Suppressor macrophage treated with lipopolysaccharide for 4 hours (primary cell): Measurements from ENCODE around the gene ZHX3.
A peak's percentile ranks its signal among the peaks of the same experiment; 100 is the strongest.

ENCODE experiments used
- DNase-seq: peaks from one replicate; pipeline ENCODE4 v3.0.0-alpha.2; 2020

Gene ZHX3, protein sequence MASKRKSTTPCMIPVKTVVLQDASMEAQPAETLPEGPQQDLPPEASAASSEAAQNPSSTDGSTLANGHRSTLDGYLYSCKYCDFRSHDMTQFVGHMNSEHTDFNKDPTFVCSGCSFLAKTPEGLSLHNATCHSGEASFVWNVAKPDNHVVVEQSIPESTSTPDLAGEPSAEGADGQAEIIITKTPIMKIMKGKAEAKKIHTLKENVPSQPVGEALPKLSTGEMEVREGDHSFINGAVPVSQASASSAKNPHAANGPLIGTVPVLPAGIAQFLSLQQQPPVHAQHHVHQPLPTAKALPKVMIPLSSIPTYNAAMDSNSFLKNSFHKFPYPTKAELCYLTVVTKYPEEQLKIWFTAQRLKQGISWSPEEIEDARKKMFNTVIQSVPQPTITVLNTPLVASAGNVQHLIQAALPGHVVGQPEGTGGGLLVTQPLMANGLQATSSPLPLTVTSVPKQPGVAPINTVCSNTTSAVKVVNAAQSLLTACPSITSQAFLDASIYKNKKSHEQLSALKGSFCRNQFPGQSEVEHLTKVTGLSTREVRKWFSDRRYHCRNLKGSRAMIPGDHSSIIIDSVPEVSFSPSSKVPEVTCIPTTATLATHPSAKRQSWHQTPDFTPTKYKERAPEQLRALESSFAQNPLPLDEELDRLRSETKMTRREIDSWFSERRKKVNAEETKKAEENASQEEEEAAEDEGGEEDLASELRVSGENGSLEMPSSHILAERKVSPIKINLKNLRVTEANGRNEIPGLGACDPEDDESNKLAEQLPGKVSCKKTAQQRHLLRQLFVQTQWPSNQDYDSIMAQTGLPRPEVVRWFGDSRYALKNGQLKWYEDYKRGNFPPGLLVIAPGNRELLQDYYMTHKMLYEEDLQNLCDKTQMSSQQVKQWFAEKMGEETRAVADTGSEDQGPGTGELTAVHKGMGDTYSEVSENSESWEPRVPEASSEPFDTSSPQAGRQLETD

DNA sequence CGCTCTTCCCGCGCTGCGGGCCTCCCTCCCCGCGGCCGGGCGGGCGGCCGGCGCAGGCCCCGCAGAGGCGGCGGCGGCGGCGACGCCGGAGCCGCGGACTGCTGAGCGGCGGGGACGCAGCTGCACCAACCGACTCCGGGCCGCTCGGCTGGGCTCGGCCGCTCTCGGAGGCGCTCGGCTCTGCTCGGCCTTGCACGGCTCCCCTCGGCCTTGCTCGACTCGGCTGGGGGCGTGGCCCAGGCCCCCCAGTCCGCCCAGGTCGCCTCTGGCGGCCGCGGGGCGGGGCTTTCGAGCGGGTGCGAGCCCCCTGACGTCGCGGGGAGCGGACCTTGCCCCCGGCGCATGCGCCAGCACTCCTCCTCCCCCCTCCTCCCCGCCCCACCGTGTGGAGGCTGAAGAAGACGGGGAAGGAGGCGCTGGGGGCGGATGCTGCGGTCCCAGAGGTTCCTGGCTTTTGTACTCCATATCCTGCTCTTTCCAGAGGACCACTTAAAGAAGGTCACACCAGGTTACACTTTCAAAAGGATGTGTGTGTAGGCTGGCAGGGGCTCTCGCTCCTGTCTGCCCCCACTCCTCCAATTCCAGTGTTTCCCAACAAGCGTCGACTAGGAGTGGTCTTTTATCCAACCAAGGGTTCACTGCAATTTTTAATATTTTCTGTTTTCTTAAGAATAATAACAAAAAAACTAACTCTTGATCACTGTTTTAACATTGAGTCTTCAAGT, at the start of gene ZHX3:
ZHX3 (minus strand) TSS at position 186 of the 725 bp plus-strand sequence. CDS start 112,815 bp downstream, outside the sequence.
- peak; percentile 98 for DNase-seq

DNA sequence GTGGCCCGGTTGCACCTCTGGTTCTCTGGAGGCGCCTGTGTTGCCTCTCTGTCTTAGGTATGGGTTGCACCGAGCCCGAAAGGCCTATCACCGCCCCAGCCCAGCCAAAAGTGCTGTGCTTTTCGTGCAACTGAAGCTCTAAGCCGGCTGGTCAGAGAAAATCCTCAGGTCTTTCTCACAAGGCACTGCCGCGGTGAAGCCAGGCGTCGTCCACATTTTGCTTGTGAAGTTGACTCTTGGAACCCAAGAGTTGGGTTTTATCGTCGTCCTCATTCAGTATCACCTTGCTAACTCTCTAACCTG, 49.8 kb upstream of the ZHX3 start:
- DNase-seq, result no peak

DNA sequence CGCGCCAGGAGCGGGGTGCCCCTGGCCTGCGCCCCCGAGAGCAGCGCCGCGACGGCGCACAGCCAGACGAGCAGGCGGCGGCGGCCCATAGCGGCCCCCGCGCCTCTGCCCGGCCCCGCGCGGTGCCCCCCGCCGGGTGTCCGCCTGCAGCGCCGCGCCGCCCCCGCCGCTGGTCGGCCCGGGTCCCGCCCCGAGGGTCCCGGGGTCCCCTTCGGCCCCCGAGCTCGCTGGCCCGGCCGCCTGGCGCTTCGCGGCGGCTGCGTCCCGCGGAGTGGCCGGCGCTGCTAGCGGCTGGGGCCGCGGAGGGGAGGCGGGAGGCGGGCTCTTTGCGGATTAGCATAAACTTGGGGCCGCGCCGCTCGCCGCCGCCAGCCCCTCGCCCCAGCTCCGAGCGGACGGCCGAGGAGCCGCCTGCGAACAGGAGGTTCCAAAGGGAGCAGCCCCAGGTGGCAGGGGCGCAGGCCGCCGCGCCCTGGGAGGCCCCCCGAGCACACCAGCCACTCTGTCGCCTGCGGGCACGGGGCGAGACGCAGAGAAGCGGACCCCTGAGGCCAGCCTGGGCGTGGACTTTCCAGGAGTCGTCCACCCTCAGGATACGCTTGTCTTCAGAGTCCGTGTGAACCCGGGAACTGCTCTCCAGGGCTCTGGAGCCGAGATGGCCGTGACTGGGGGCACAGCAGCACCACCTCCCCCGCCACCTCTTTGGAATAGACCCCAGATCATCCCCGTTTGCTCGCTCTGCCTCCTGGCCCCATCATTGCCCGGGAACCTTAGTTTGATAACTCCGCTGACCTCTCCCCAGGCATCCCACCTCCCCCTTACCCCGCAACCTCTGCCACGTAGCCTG, 49.2 kb upstream of the ZHX3 start, which contains the start of gene EMILIN3:
EMILIN3 (minus strand) TSS at position 273 of the 847 bp plus-strand sequence; CDS start at position 89, 184 bp downstream.
- DNase-seq, result no peak

DNA sequence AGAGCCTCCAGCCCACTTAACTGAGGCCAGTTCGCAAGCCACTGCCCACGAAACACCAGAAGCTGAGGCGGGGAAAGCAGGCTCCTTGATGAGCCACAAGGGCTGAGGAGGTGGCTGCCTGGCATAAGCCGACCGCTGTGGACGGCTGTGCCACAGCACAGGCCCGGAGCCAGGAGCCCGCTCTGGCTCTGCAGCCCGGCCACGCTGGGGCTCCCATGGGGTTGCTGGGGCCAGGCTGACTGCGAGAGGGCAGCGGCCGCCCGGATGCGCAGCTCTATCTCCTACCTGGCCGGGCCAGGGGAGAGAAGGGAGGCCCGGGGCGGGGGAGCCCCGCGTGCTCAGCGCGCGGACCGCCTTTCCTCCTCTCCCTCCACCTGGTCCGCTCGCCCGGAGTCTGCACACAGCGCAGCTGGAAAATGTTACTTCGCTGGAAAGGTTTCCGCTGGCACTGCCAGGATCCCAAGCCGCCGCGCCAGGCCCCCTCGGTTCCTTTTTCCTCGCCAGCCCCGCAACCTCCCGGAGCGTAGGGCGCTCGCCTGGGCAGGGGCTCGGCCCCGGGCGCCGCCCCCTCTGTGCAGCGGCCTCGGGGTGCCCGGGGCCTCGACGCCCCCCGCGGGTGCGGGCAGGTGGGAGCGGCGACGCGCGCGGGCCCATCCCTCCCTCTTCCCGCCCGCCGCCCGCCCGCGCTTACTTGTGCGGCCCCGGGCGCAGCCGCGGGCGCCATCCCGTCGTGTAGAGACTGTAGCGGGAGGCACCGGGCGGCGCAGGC, 48.4 kb upstream of the ZHX3 start:
- no peak for DNase-seq

DNA sequence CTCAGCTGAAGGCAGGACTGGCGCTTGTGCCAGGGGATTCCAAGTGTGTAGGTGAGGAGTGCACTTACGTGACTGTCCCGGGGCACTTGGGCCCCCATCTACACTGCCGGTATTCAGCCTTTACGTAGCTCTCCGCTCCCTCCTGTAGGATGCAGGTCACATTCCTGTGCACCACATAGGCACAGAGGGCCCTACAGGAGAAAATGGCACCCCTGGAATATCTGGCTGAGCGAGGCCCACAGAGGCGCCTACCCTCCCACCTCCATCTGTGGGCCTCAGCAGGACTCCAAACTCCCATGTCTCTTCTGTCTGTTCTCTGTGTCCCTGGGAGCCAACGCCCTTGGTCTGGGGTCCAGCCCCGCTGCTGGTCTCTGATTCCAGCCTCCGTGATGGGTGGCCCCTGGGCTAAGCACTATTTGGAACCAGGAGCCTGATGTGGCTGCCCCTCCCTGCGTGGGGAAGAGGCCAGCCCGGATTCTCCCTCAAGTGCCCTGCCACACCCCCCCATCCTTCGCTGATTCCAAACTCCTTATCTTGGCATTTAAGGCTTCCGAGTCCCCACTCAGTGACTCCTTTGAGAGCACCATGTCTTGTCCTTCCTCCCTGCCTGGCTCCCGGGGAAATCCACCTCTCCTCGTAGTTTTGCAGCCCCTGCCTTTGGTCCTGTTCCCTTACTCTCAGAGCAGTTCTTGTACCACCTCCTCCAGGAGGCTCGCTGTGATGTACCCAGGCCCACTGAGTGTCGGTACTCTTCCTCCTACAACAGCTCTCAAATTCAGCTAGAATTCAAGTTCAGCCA, 47.6 kb upstream of the ZHX3 start:
- no peak for DNase-seq

DNA sequence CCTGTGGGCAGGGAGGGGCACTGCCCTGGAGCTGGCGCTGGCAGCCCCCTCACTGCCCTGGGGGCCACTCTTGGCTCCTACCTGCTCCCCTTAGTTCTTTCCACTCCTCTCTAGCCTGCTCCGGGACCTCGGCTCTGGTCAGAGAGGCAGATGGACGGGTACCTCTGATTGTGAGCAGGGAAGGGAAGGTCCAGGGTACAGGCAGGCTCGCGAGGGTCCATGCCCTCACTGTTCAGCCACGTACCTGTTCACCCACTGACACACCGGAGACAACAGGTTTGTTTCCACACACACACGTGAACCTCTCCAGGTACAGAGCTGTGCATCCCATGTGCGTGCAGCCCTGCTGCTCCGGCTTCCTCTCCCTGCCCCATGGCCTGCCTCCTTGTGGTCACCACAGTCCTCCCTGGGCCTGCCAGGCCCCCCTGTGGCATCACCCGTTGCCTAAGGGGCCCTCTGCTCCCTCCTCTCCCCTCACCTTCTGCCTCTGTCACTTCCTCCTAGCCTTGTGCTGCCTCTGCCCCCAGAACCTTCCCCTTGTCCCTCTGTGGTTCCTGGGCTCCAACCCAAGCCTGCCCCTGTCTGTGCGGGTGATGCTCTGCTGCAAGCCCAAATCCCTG, 46.8 kb upstream of the ZHX3 start:
- DNase-seq, result no peak

DNA sequence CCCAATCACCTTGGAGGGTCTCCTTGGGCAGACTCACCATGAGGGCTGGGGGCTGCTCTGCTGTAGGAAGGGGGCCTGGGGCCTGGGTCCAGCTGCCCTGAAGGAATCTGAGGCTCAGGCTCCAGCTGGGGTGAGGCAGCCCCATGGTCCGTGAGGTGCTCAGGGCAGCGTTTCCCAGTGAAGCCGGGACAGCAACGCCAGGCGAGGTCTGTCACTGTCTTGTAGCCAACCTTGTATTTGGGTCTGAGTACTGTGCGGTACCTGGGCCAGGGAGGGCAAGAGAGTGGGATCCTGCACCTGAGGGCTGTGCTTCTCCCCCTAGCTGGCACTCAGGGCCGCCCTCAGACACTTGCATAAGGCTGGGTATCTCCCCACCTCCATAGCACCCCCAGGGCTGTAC, 46.1 kb upstream of the ZHX3 start:
- no peak for DNase-seq

DNA sequence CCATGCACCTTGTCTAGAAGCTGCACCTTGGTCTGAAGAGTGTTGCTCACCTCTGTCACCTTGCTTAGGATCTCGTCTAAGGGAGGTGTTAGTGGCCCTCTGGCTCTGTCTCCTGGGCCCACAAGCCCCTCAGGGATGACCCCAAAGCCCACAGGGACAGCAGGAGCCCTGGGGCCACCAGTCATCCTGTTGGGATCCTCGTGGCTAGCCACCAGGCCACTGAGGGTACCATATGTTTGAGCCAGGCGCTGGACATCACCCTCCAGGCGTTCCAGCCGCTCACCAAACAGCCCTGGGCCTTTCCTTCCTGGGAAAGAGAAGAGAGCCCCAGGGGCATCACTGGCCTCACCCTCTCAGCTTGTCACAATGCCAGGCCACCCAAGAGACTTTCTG, 45.2 kb upstream of the ZHX3 start:
- no peak for DNase-seq

DNA sequence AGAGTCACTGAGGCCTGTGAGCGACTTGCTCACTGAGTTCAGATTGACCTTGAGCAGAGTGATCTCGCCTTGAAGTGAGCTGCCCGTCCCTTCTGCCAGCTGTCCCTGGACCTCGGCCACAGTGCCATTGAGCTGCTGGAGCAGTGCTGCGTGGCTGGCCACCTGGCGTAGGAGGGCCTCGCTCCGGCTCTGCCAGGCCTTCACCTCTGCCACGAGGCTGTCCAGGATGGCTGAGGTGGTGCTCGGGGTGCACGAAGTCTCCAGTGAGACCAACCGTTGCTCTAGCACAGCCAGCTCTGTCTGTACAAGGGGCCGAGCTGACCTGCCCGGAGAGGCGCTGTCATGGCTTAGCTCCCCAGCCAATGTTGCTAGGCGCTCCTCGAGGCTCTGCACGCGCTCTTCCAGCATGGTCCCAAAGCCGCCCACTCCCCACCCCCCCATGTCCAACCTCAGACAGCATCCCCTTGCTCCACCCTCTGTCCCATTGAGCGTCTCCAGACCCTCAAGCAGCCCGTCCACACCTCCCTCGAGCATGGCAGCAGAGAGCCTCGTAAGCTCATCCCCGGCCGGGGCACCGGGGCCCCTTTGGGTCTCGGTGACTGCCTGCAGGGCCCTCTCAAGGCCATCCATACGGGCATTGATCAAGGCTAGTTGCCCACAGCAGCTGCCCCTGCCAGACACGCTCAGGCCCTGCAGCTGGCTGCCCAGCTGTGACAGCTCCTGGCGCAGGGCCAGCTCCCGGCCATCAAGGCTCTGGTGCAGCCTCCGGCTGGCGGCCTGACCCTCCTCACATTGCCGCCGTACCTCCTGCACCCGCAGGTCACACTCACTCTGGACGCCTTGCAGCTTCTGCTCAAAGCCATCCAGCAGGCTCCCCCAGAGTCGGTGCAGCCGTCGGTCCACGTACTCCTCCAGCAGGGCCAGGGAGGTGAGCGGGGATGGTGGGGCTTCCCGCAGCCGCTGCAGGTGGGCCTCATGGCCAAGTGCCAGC, 44.5 kb upstream of the ZHX3 start:
- no peak for DNase-seq

DNA sequence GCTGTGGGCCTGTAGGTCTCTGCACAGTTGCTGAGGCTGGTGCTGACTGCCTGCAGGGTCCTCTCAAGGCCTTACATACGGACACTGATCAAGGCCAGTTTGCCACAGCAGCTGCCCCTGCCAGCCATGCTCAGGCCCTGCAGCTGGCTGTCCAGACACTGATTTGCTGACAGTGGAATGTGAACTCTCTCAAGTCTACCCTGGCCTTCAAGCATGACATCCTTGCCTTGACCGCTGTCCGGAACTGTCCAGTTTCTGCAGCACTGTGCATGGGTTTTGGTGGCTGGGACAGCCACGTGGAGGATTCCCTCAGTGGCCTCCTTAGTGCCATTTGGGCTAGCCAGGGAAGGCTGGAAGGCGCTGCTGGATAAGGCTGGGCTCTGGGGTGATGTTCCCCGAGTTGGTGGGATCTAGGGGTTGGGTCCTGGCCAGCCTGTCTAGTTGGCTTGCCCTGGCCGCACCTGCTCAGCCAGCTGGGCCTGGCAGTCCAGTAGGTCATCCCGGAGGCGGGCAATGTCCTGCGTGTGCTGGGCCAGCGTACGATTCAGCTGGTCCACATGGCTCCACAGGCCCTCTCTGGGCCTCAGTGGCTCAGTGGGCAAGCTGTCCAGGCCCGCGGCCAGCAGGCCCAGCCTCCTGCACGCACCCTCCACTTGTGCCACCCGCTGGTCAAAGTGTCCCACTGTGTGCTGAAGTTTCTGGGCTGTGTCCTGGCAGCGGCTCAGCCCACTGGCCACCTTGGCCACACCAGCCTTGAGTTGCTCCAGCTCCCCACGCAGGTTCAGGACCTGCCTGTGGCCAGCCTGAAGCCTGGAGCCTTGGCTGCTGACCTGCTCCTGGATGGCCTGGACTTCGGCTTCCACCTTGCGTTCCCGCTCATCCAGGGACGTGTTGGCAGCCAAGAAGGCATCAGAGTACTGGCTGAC, 43.6 kb upstream of the ZHX3 start:
- DNase-seq, result no peak

DNA sequence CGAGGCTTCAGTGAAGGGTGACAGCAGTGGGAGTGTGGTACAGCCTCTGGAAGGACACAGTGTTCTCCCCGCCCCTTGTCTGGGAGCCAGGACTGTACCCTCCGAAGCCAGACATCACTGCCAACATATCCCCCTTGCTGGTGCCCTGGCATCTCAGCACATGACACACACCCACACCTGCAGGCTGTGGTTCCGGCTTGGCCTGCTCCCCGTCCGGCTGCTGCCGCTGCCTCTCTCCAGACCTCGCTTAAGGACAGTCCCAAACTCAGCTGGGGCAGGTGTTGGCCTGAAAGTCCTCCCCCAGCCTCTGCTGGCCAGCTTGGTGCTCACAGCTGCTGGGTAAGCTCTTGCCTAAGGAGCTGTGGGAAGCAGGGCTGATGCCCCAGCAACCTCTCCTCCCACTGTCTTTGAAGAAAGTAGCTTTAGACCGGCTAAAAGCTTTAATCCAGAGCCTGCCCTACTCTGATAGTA, 42.0 kb upstream of the ZHX3 start:
- no peak for DNase-seq

DNA sequence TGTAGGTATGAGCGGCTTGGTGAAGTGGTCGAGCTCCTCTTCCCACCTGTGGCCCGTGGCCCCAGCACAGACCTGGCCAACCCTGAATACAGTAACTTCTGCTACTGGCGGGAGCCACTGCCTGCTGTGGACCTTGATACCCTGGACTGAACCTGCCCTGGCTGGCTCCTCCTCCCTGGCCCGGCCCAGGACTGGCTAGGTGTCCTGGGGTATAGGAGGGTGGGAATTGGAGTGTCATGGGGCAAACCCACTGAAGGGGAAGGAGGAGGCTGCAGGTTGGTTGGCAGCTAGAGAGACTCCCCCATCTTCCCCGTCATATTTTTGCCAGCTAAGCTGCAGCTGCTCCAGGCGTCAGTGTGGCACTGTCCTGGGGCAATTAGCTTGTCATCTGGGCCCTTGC, 41.2 kb upstream of the ZHX3 start:
- no peak for DNase-seq

DNA sequence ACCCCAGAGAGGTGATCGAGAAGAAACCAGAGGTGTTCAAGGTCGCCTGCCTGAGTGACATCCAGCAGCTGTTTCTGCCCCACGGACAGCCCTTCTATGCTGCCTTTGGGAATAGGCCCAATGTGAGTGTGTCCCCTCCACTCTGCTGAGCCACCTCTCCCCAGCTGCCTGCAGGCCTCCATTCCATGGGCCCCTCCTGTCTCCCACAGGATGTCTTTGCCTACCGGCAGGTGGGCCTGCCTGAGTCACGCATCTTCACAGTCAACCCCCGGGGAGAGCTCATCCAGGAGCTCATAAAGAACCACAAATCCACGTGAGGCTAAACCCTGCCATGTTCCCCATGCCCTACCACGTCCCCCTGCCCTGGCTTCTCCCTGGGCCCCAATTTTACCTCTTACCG, 40.7 kb upstream of the ZHX3 start:
- no peak for DNase-seq

DNA sequence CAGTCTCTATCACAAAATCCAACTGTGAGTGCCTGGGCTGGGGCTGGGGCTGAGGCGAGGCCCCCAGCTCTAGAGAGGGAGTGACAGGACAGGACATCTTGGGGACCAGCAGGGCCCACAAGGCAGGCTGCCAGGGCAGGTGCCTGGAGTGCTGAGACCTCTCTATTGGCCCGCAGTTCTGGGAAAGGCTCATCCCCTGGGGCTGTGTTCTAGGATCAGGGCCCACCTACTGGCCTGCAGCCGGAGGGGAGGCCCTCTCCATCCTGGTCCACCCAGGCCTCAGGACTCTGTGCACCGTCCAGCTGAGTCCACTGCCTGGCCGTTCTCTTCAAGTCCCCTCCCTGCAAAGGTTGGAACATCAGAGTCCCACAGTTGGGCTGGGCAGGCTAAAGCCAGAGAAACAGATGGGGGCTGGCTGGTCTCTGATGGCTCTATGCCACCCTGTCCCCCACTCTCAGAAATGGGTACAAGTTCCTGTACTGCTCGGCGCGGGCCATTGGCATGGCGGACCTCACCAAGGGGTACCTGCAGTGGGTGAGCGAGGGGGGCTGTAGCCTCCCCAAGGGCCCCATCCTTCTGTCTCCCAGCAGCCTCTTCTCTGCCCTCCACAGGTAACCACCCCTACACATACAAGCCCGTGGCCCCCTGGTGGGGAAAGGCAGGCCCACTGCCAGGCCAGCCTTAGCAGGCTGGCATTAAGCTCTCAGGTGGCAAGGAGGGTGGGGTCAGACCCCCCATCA, 40.1 kb upstream of the ZHX3 start:
- no peak for DNase-seq

DNA sequence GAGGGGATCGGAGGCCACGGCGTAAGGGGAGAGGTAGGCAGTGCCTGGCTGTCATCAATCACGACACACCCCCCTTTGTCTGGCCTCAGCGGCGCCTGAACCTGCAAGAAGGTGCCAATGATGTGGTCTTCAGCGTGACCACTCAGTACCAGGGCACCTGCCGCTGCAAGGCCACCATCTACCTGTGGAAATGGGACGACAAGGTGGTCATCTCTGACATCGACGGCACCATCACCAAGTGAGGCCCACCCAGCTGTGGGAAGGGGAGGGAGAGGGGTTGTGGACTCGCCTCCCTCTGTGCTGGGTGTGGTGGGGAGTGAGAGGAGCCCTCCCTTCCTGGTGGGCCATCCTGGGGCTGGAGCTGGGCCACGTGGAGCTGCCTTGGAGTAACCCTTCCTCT, 39.4 kb upstream of the ZHX3 start:
- no peak for DNase-seq

DNA sequence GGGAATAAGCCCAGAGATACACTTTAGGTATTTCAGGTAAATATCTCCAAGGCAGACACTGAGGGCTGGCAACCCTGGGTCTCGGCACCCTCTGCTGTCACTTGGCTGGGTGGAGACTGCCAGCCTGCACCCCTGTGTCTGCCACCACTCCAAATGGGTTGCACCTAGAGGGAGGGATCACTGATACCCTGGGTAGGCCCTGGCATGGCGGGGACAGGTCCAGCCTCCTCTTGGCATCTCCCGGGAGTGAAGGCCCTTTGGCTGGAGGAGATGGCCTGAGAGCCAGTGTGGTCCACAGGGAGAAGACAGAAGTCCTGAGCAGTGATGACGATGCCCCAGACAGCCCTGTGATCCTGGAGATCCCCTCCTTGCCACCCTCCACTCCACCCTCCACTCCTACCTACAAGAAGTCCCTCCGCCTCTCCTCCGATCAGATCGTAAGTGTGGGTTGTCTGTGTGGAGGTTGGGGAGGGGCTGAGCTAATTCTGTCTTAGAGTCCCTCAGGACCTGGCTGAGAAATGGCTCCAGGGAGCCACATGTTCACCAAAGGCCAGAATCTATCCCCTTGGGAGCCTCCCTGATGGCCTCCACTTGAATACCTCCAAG, 38.2 kb upstream of the ZHX3 start:
- DNase-seq, result no peak
